HG02642 (cell line): ENCODE measurements around the gene CD276.

Experiments used
- ATAC-seq: cut with Tn5 transposase; IDR thresholded peaks from one replicate; pipeline ENCODE4 v1.9.1; 2021; ENCODE audit warnings: mild to moderate bottlenecking; ENCODE audit not compliant: unreplicated experiment, poor library complexity

Gene CD276

GRCh38 chr15:73758461-73758860 is 74.3 kb downstream of the CD276 start:
- ATAC-seq, result no peak

GRCh38 chr15:73760330-73761329 is 76.4 kb downstream of the CD276 start:
- ATAC-seq, result no peak

GRCh38 chr15:73763931-73764330 is 79.7 kb downstream of the CD276 start:
- ATAC-seq, result no peak
